K562 (cell line): Measurements from ENCODE around the gene BANK1. TPM values are rescaled to one million over a fixed set of nuclear protein-coding genes. Genes with fewer than 3 reads are reported as not detected.

Experiments
- ATAC-seq: fragments of 200-7000 bp; cut with Tn5 transposase; 3 replicates; pipeline ENCODE4 v1.9.1; 2020; ENCODE audit warnings: moderate library complexity
- BruUV-seq: library from RNA; stranded (reverse); fragments of 400-500 nt; replicated peaks from 2 replicates; lab custom pipeline; 2021; lab: Mats Ljungman, UMichigan
- CTCF ChIA-PET: fragments of 300-600 bp; formaldehyde crosslinking; extraction: SDS; loops from one replicate; lab custom pipeline; 2021; ENCODE audit warnings: low intra/inter-chr PET ratio; lab: Yijun Ruan, JAX
- POLR2A ChIA-PET: fragments of 300-600, 350-650 bp; sonication (Branson Sonifier 250); formaldehyde crosslinking; extraction: SDS; loops from one replicate; lab custom pipeline; 2021; ENCODE audit warnings: antibody characterized with exemption, inconsistent platforms; lab: Yijun Ruan, JAX
- DNase-seq, 4 experiments: peaks; one replicate each; pipeline versions ENCODE4 v3.0.0 to v3.0.0-alpha.2; 2011 to 2018; ENCODE audit warnings: low spot score in 3 of 4, mixed read lengths in 3 of 4; ENCODE audit errors: extremely low read depth in 1 of 4
- FAIRE-seq: peaks from 2 replicates; lab custom pipeline; 2011; peaks lifted over from hg19 to GRCh38; lab: Jason Lieb, UNC
- H2AFZ ChIP-seq: 2 replicates; pipeline ENCODE4 v1.6.0; 2011; ENCODE audit warnings: low read depth, low read length, control low read depth, inconsistent platforms
- H3K27ac ChIP-seq: fragments of 200-600 bp; 3 replicates; pipeline ENCODE4 v1.8.0; 2011; ENCODE audit warnings: low read depth, mild to moderate bottlenecking, control low read depth, inconsistent platforms, low read length, moderate library complexity, mixed read lengths; ENCODE audit errors: extremely low read depth
- H3K27me3 ChIP-seq, 2 experiments: fragments of 300-600 bp in 1 of 2; 2 replicates in 1 of 2; 3 replicates in 1 of 2; pipeline versions ENCODE4 v1.6.0 to v1.8.0; 2011; ENCODE audit warnings: inconsistent platforms in 2 of 2, low read length in 2 of 2, mild to moderate bottlenecking in 1 of 2, mixed read lengths in 1 of 2, moderate library complexity in 1 of 2; ENCODE audit not compliant: control insufficient read depth in 2 of 2, insufficient read depth in 2 of 2
- H3K36me3 ChIP-seq: fragments of 300-600 bp; 3 replicates; pipeline ENCODE4 v1.8.0; 2011; ENCODE audit warnings: mild to moderate bottlenecking, low read length, inconsistent platforms; ENCODE audit not compliant: control insufficient read depth, insufficient read depth
- H3K4me1 ChIP-seq, 2 experiments: fragments of 200-600 bp in 1 of 2; replicated peaks in 1 of 2; 2 replicates in 1 of 2; 3 replicates in 1 of 2; pipeline versions ENCODE4 v1.5.1 to v1.8.0; 2011; ENCODE audit warnings: inconsistent platforms in 2 of 2, low read length in 2 of 2, mild to moderate bottlenecking in 1 of 2, mixed read lengths in 1 of 2, moderate library complexity in 1 of 2; ENCODE audit not compliant: control insufficient read depth in 2 of 2, insufficient read depth in 2 of 2
- H3K4me2 ChIP-seq: 2 replicates; pipeline ENCODE4 v1.6.1; 2011; ENCODE audit warnings: low read length, control low read depth, inconsistent platforms, mixed read lengths; ENCODE audit not compliant: insufficient read depth
- H3K4me3 ChIP-seq: fragments of 200-600 bp; sonication (generic), shearing (Covaris generic); 2 replicates; pipeline ENCODE4 v1.5.1; 2016; ENCODE audit warnings: control low read depth, inconsistent platforms
- H3K79me2 ChIP-seq: fragments of 200-600 bp; 3 replicates; pipeline ENCODE4 v1.8.0; 2011; ENCODE audit warnings: low read length, inconsistent platforms; ENCODE audit not compliant: control insufficient read depth, insufficient read depth
- H3K9ac ChIP-seq, 2 experiments: 2 replicates each; pipeline versions ENCODE4 v1.6.0 to v1.6.1; 2011; ENCODE audit warnings: low read depth in 2 of 2, low read length in 2 of 2, control low read depth in 1 of 2, inconsistent platforms in 1 of 2, mild to moderate bottlenecking in 1 of 2, mixed read lengths in 1 of 2; ENCODE audit not compliant: insufficient read depth in 1 of 2
- H3K9me1 ChIP-seq: one replicate; pipeline ENCODE4 v1.6.0; 2011; ENCODE audit warnings: inconsistent platforms, mild to moderate bottlenecking, low read length, moderate library complexity; ENCODE audit not compliant: control insufficient read depth, insufficient read depth
- H3K9me3 ChIP-seq: replicated peaks from 2 replicates; pipeline ENCODE4 v1.5.1; 2011; ENCODE audit warnings: low read depth, low read length, inconsistent platforms; ENCODE audit not compliant: control insufficient read depth, insufficient read depth
- H4K20me1 ChIP-seq: replicated peaks from 2 replicates; pipeline ENCODE4 v1.6.1; 2011; ENCODE audit warnings: low read length, inconsistent platforms, mixed read lengths; ENCODE audit not compliant: control insufficient read depth, insufficient read depth
- ATF3 ChIP-seq, 2 experiments: fragments of 450-650 bp in 1 of 2; sonication (generic) in 1 of 2; formaldehyde crosslinking in 1 of 2; IDR thresholded peaks in 1 of 2; conservative IDR thresholded peaks in 1 of 2; 2 replicates each; pipeline versions ENCODE4 v1.6.1 to v1.8.1; 2016 to 2023; ENCODE audit warnings: mild to moderate bottlenecking in 2 of 2, moderate library complexity in 2 of 2, inconsistent platforms in 1 of 2, missing genetic modification reagents in 1 of 2
- MEF2D ChIP-seq: conservative IDR thresholded peaks from 2 replicates; pipeline ENCODE4 v1.6.1; 2016; ENCODE audit warnings: low read depth, missing genetic modification characterization, missing compliant biosample characterization
- MITF ChIP-seq: IDR thresholded peaks from 2 replicates; pipeline ENCODE4 v1.6.1; 2014; ENCODE audit warnings: antibody characterized with exemption
- NBN ChIP-seq: fragments of 450-650 bp; IDR thresholded peaks from 2 replicates; pipeline ENCODE4 v1.6.1; 2016; ENCODE audit warnings: low read depth, mild to moderate bottlenecking
- NEUROD1 ChIP-seq: fragments of 150-350 bp; IDR thresholded peaks from 2 replicates; pipeline ENCODE4 v1.6.1; 2014; ENCODE audit warnings: borderline replicate concordance, low read length, low read depth; ENCODE audit not compliant: partially characterized antibody
- RHOXF2B ChIP-seq: fragments of 250-450 bp; sonication (Bioruptor Pico); conservative IDR thresholded peaks from 2 replicates; pipeline ENCODE4 v1.5.1; 2021
- TCF7 ChIP-seq: sonication (generic); IDR thresholded peaks from 2 replicates; pipeline ENCODE4 v1.6.1; 2016; ENCODE audit warnings: antibody characterized with exemption, borderline replicate concordance
- TFE3 ChIP-seq: fragments of 450-650 bp; formaldehyde crosslinking; IDR thresholded peaks from 2 replicates; pipeline ENCODE4 v1.4.0; 2020; ENCODE audit warnings: mild to moderate bottlenecking, mixed read lengths
- ZBED1 ChIP-seq: IDR thresholded peaks from 2 replicates; pipeline ENCODE4 v1.6.1; 2014
- ZBTB34 ChIP-seq: fragments of 250-450 bp; sonication (Bioruptor Pico); IDR thresholded peaks from 2 replicates; pipeline ENCODE4 v1.8.0; 2021; ENCODE audit warnings: mild to moderate bottlenecking, moderate library complexity
- ZNF174 ChIP-seq: fragments of 250-450 bp; sonication (Bioruptor Pico); IDR thresholded peaks from 2 replicates; pipeline ENCODE4 v1.4.0; 2020; ENCODE audit warnings: mild to moderate bottlenecking
- WGBS: fragments of 100-300 bp; shearing (Covaris generic); methylation state at CpG from one replicate; pipeline ENCODE4 v1.1.6; 2016; ENCODE audit warnings: low coverage, mixed read lengths; ENCODE audit not compliant: insufficient coverage; ENCODE audit errors: missing lambda C conversion rate; 5-methylcytosine and 5-hydroxymethylcytosine counted together
- in situ Hi-C: fragments of 300-500 bp; cut with MboI; formaldehyde crosslinking; loops from 4 replicates; pipeline ENCODE4 v1.15.0; 2018; ENCODE audit warnings: inconsistent platforms, mixed read lengths
- intact Hi-C: fragments of 100-400 bp; cut with micrococcal nuclease; formaldehyde crosslinking; loops from 2 replicates; pipeline ENCODE4 v1.14.2; 2022
- polyA plus RNA-seq, 8 experiments: library from polyadenylated mRNA; depleted of rRNA in 4 of 8; stranded (reverse) in 5 of 8; unstranded in 3 of 8; fragments of >200 nt; fragmentation: Nextera tagmentation in 2 of 8; fragmentation: Illumina TruSeq in 1 of 8; extraction: Ambion mirVana in 2 of 8; extraction: Trizol in 1 of 8; gene quantifications; 2 replicates each; pipeline versions ENCODE4 v1.2.1 to v1.2.3, GENCODE V29; 2011 to 2014; ENCODE audit warnings: inconsistent platforms in 1 of 8, missing spikeins in 1 of 8
- total RNA-seq, 7 experiments: library from RNA; depleted of rRNA in 6 of 7; stranded (reverse); fragments of >200 nt in 6 of 7; fragmentation: Illumina TruSeq in 2 of 7; extraction: Trizol in 2 of 7; gene quantifications; 2 replicates each; pipeline versions ENCODE4 v1.2.1 to v1.2.3, GENCODE V29; 2011 to 2021; ENCODE audit warnings: low replicate concordance in 1 of 7

The BANK1 gene
- total and polyA plus RNA-seq, 9 of the 15 experiments (the other 6 are each of a cell fraction or from before 2014, with no cell fraction given), result not detected

GRCh38 chr4:101780284-101780683 is 10.2 kb upstream of the BANK1 start:
- 0% methylated on average over 5 of the region's 5 CpGs for WGBS
- Histone ChIP-seq H3K27ac (no peak overlapping the region), H3K9ac (no peak overlapping the region), H3K4me1 (no peaks in the 10 kb centered on the region), H3K4me2 (no peak overlapping the region), H2AFZ (no peak overlapping the region), H3K9me3 (no peaks in the 10 kb centered on the region), H3K27me3 (no peaks in the 10 kb centered on the region), H4K20me1 (no peaks in the 10 kb centered on the region), H3K36me3 (no peaks in the 10 kb centered on the region), H3K9me1 (no peaks in the 10 kb centered on the region), H3K4me3 (no peak overlapping the region), H3K79me2 (no peaks in the 10 kb centered on the region)
- POLR2A ChIA-PET, result no interaction called here
- in situ Hi-C loops (no loop called here), intact Hi-C loops (no loop called here)
- CTCF ChIA-PET, result no interaction called here
- DNase-seq (no peak), ATAC-seq (no peak), FAIRE-seq (no peak)
- no TSS peak for BruUV-seq
- peak; percentile 73 for TF ChIP-seq TFE3 (CRISPR knock-in tag)
- TF ChIP-seq ZNF174 (CRISPR knock-in tag), result no peak

GRCh38 chr4:101782546-101782945 is 8.0 kb upstream of the BANK1 start:
- no peak overlapping the region for H3K4me2 ChIP-seq
- H3K36me3 ChIP-seq, result no peaks in the 10 kb centered on the region
- no peak overlapping the region for H2AFZ ChIP-seq
- POLR2A ChIA-PET, result no interaction called here
- 9% methylated on average over 1 of the region's 2 CpGs for WGBS
- no peak overlapping the region for H3K4me3 ChIP-seq
- H3K27ac ChIP-seq, result no peak overlapping the region
- H4K20me1 ChIP-seq, result no peaks in the 10 kb centered on the region
- H3K9me1 ChIP-seq, result no peaks in the 10 kb centered on the region
- FAIRE-seq (no peak), DNase-seq (no peak), ATAC-seq (no peak)
- H3K4me1 ChIP-seq, result no peaks in the 10 kb centered on the region
- intact Hi-C loops (no loop called here), in situ Hi-C loops (no loop called here)
- H3K9ac ChIP-seq, result no peak overlapping the region
- H3K9me3 ChIP-seq, result no peaks in the 10 kb centered on the region
- no TSS peak for BruUV-seq
- H3K79me2 ChIP-seq, result no peaks in the 10 kb centered on the region
- CTCF ChIA-PET, result no interaction called here
- H3K27me3 ChIP-seq, result no peaks in the 10 kb centered on the region
- TF ChIP-seq MEF2D (no peak), TCF7 (no peak), ZBED1 (no peak), NBN (no peak), ZBTB34 (no peak), ATF3 (IDR thresholded peaks at IDR 0.05) (no peak), ATF3 (CRISPR knock-in tag; conservative IDR thresholded peaks at IDR 0.05) (no peak), NEUROD1 (no peak), MITF (no peak), RHOXF2B (CRISPR knock-in tag) (no peak)
